Fibroblast of mammary gland (primary cell): Measurements from ENCODE around the gene BCLAF1.
A peak's percentile ranks its signal among the peaks of the same experiment; 100 is the strongest.

Source experiments
- DNase-seq: peaks from one replicate; pipeline ENCODE4 v3.0.0-alpha.2; 2010; ENCODE audit warnings: low read depth
- H3K4me3 ChIP-seq: 2 replicates; pipeline ENCODE4 v1.5.1; 2011; ENCODE audit warnings: low read depth, mild to moderate bottlenecking, low read length, moderate library complexity; ENCODE audit not compliant: control insufficient read depth
- TF ChIP-seq, protein P1 (sequence below): conservative IDR thresholded peaks from 2 replicates; pipeline ENCODE4 v1.5.1; 2011; ENCODE audit warnings: low read depth, low read length, inconsistent platforms; ENCODE audit not compliant: control insufficient read depth, insufficient read depth

BCLAF1 gene

DNA sequence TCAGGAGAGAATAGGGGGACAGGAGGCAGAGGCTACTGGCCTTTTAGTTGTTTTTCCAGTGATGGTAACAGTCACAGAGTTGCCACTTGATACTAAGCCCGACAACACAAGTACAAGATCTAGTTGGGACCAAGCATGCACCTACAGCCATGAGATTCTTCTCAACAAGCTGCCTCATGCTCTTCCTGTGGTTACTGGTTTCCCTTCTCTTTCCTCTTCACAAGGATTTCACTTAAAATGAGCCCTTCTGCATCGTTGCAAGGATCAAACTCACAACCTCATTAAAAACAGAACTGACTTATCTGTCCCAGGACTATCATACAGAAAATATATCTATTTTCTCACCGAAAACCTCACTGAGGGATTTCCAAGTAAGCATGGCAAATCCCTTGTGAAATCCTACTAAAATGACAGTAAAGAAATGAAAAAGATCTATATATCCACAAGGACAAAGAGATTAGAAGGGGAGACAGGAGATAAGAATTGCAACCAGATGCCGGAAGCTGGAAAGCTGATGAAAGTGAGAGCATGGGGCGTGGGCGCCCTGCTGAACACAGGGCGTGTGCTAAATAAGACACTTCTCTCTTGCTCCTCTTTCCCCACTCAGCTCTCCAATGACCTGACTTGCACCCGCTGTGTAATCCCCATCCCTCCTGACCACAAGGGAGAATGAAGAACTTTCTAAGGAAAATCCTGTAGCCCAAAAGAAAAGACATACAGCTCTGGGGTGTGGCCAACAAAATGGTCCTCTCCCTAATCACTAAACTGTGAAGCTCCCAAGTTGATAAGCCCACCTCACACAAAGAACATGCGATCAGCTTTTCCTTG is 53.0 kb downstream of the BCLAF1 start:
- H3K4me3 ChIP-seq: no peak overlapping the region
- peak; percentile 64 for DNase-seq
- TF ChIP-seq, protein P1, sequence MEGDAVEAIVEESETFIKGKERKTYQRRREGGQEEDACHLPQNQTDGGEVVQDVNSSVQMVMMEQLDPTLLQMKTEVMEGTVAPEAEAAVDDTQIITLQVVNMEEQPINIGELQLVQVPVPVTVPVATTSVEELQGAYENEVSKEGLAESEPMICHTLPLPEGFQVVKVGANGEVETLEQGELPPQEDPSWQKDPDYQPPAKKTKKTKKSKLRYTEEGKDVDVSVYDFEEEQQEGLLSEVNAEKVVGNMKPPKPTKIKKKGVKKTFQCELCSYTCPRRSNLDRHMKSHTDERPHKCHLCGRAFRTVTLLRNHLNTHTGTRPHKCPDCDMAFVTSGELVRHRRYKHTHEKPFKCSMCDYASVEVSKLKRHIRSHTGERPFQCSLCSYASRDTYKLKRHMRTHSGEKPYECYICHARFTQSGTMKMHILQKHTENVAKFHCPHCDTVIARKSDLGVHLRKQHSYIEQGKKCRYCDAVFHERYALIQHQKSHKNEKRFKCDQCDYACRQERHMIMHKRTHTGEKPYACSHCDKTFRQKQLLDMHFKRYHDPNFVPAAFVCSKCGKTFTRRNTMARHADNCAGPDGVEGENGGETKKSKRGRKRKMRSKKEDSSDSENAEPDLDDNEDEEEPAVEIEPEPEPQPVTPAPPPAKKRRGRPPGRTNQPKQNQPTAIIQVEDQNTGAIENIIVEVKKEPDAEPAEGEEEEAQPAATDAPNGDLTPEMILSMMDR: no peak

DNA sequence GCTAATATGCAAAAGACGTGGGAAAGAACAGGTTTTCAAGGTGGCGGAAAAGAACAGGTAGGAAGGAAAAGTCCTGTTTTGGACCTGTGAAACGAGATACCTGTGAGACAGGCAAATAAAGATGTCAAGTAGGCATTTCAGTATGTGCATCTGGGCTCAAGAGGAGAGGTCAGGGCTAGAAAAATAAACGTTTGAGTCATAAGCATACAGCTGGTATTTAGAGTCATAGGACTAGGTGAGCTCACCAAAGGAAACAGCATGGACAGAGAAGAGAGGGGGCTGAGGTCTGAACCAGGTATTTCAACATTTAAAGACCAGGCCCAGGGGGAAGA is 54.4 kb downstream of the BCLAF1 start:
- TF ChIP-seq, protein P1: no peak
- peak; percentile 68 for DNase-seq
- H3K4me3 ChIP-seq: no peak overlapping the region

DNA sequence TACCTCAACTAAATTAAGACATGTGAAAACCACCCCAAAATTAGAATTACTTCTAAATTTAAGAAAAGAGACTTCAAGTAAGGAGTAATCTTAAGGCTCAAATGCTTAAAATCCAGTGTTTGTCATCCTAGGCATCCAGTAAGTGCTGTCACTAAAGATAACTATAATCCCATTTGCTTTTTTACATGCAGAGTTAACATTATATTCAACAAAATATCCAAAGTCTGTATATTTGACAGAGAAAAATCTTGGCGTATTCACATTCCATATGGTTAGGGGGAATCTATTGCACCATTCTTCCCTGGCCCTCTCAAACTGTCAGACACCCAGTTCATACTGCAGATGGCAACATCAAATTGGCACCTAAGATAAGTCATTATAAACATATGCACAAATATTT is 56.9 kb downstream of the BCLAF1 start:
- no peak for DNase-seq
- H3K4me3 ChIP-seq: no peak overlapping the region
- TF ChIP-seq, protein P1: no peak

DNA sequence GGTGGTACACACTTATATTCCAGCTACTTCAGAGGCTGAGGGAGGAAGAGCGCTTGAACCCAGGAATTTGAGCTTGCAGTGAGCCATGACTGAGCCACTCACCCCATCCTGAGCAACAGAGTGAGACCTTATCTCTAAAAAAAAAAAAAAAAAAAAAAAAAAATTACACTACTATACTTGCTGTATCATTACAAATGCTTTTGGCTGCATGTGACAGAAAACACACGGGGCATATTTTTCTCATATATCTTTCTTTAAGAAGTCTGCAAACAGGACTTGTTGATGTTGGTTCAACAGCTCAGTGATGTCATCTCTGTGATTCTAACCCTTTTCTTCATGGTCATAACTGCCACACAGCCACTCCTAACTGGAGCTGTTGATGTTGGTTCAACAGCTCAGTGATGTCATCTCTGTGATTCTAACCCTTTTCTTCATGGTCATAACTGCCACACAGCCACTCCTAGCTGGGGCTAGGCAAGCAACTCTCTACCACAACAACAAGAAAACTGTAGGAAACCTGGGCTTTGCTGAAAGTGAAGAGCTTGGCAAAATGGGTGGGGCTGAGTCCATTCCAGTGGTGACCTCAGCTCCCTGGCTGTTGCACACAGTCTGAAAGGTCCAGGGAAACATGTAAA is 59.3 kb downstream of the BCLAF1 start:
- TF ChIP-seq, protein P1: no peak
- DNase-seq: no peak
- H3K4me3 ChIP-seq: no peak overlapping the region

GRCh38 chr6:136228814-136229213 is 60.8 kb downstream of the BCLAF1 start:
- TF ChIP-seq, protein P1: no peak
- H3K4me3 ChIP-seq: no peak overlapping the region
- DNase-seq: no peak

DNA sequence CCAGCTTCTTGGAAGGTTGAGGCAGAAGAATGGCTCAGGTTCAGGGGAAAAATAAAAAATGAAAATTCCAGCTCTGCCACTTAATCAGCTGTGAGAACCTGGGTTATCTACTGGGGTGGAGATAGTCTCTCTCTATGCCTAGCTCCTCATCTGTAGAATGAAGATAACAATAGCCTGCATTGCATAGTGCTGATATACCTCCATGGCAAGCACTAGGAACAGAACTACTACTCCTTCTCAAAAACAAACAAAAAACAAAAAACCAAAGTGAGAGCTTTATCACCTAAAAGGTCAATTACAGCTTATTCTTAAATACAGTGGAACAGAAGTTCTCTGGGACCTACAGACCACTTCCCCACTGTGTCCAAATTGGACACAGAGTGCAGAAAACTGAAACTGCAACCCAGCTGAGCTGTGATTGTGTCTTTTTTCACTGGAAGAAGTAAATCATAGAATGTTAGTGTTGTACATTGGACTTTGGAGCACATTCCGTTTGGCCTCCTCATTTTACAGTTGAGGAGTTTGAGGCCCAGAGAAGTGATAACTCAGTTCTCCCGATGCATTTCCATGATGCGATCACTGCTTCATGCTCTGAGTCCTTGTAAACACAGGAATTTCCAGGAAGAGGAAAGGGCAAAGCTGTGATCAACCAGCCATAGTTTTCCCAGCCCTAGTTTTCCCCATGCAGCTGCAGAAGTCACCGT is 62.8 kb downstream of the BCLAF1 start:
- no peak for DNase-seq
- TF ChIP-seq, protein P1: no peak
- H3K4me3 ChIP-seq: no peak overlapping the region
